PC-3 (cell line): Measurements from ENCODE around the gene ARL14EPL. TPM values are rescaled to one million over a fixed set of nuclear protein-coding genes. Genes with fewer than 3 reads are reported as not detected.

Experiments
- ATAC-seq: fragments of 200-7000 bp; cut with Tn5 transposase; 2 replicates; pipeline ENCODE4 v1.9.1; 2020; ENCODE audit warnings: mild to moderate bottlenecking, moderate library complexity
- BruUV-seq: library from RNA; stranded (reverse); fragments of 400-500 nt; replicated peaks from 2 replicates; lab custom pipeline; 2021; lab: Mats Ljungman, UMichigan
- CTCF ChIA-PET: fragments of 300-600 bp; sonication (Branson Sonifier 250); formaldehyde crosslinking; loops from one replicate; lab custom pipeline; 2022; ENCODE audit warnings: antibody characterized with exemption; lab: Charles Lee
- POLR2A ChIA-PET: fragments of 300-600 bp; sonication (Branson Sonifier 250); formaldehyde crosslinking; loops from one replicate; lab custom pipeline; 2022; ENCODE audit warnings: antibody characterized with exemption; ENCODE audit not compliant: unreplicated experiment; lab: Charles Lee
- DNase-seq: peaks from one replicate; pipeline ENCODE4 v3.0.0-alpha.2; 2015
- H2AFZ ChIP-seq: fragments of 300-600 bp; sonication (generic); 2 replicates; pipeline ENCODE4 v1.6.0; 2016; ENCODE audit warnings: antibody characterized with exemption, low read length
- H3F3A ChIP-seq: fragments of 300-600 bp; sonication (generic); one replicate; pipeline ENCODE4 v1.6.0; 2017; ENCODE audit warnings: antibody characterized with exemption, low read length, control low read depth, mild to moderate bottlenecking; ENCODE audit not compliant: unreplicated experiment
- H3K27ac ChIP-seq: fragments of 300-600 bp; sonication (generic); 2 replicates; pipeline ENCODE4 v1.5.1; 2016; ENCODE audit warnings: mild to moderate bottlenecking, low read length
- H3K27me3 ChIP-seq: fragments of 300-600 bp; sonication (generic); 2 replicates; pipeline ENCODE4 v1.6.1; 2016; ENCODE audit warnings: low read length, mixed read lengths
- H3K36me3 ChIP-seq: fragments of 300-600 bp; sonication (generic); 2 replicates; pipeline ENCODE4 v1.6.1; 2016; ENCODE audit warnings: low read depth, mixed run types, low read length, mixed read lengths
- H3K4me1 ChIP-seq: fragments of 300-600 bp; sonication (generic); 2 replicates; pipeline ENCODE4 v1.5.1; 2016; ENCODE audit warnings: low read length; ENCODE audit not compliant: insufficient read depth
- H3K4me2 ChIP-seq: fragments of 300-600 bp; sonication (generic); 2 replicates; pipeline ENCODE4 v1.6.0; 2016; ENCODE audit warnings: low read length
- H3K4me3 ChIP-seq: fragments of 300-600 bp; sonication (generic); 2 replicates; pipeline ENCODE4 v1.5.1; 2016; ENCODE audit warnings: mild to moderate bottlenecking, low read length, mixed read lengths
- H3K79me2 ChIP-seq: fragments of 300-600 bp; sonication (generic); 2 replicates; pipeline ENCODE4 v1.6.1; 2017; ENCODE audit warnings: low read length, mixed read lengths
- H3K9ac ChIP-seq: fragments of 300-600 bp; sonication (generic); 2 replicates; pipeline ENCODE4 v1.6.0; 2016; ENCODE audit warnings: mild to moderate bottlenecking, low read length
- H3K9me2 ChIP-seq: fragments of 300-600 bp; sonication (generic); replicated peaks from 2 replicates; pipeline ENCODE4 v1.6.1; 2016; ENCODE audit warnings: mixed run types, low read length, mixed read lengths
- H3K9me3 ChIP-seq: fragments of 300-600 bp; sonication (generic); 2 replicates; pipeline ENCODE4 v1.6.1; 2016; ENCODE audit warnings: low read length, mixed read lengths
- H4K20me1 ChIP-seq: fragments of 300-600 bp; sonication (generic); 2 replicates; pipeline ENCODE4 v1.6.1; 2016; ENCODE audit warnings: low read length, mixed read lengths
- EZH2 ChIP-seq: fragments of 300-600 bp; sonication (generic); IDR thresholded peaks from one replicate; pipeline ENCODE4 v1.6.1; 2017; ENCODE audit warnings: antibody characterized with exemption, mild to moderate bottlenecking, low read length; ENCODE audit not compliant: unreplicated experiment
- EZH2phosphoT487 ChIP-seq: fragments of 300-600 bp; sonication (generic); IDR thresholded peaks from 2 replicates; pipeline ENCODE4 v1.6.1; 2018; ENCODE audit warnings: mild to moderate bottlenecking, antibody characterized with exemption, low read length, borderline replicate concordance
- intact Hi-C: fragments of 100-400 bp; cut with micrococcal nuclease; formaldehyde crosslinking; loops from 2 replicates; pipeline ENCODE4 v1.9.0; 2023
- total RNA-seq: library from RNA; depleted of rRNA; stranded (reverse); fragments of >200 nt; gene quantifications from 2 replicates; pipeline ENCODE4 v1.2.3, GENCODE V29; 2014
- TF ChIP-seq, protein P1 (sequence below): fragments of 300-600 bp; sonication (generic); conservative IDR thresholded peaks from 2 replicates; pipeline ENCODE4 v1.5.1; 2017; ENCODE audit warnings: antibody characterized with exemption, low read depth, mild to moderate bottlenecking, low read length

The ARL14EPL gene
- total RNA-seq, 1 experiment from 2014 or later = not detected

DNA sequence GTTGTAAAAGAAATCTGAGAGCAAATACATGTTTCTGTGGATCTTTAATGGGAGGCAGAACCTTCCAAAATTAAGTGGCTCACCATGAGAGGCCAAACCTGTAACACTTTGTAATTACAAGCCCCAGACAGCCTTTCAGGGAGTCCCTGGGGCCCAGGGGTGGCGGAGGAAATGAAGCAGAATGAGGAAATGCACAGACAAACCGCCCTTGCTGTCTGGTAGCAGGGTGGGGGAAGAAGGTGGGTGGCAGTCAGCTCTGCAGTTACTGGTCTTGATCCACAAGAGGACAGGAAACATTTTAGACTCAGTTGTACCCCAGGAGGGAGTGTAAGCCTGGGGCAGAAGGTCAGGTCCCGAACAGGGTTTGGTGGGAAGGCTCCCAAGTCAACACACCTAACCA is 6.5 kb downstream of the ARL14EPL start:
- H3K9ac ChIP-seq = no peak overlapping the region
- no peaks in the 10 kb centered on the region for H3K27me3 ChIP-seq
- no peaks in the 10 kb centered on the region for H3K9me3 ChIP-seq
- DNase-seq = no peak
- BruUV-seq = no TSS peak
- no peak overlapping the region for H3K4me3 ChIP-seq
- H3K9me2 ChIP-seq = no peaks in the 10 kb centered on the region
- no peak for ATAC-seq
- TF ChIP-seq, protein P1, sequence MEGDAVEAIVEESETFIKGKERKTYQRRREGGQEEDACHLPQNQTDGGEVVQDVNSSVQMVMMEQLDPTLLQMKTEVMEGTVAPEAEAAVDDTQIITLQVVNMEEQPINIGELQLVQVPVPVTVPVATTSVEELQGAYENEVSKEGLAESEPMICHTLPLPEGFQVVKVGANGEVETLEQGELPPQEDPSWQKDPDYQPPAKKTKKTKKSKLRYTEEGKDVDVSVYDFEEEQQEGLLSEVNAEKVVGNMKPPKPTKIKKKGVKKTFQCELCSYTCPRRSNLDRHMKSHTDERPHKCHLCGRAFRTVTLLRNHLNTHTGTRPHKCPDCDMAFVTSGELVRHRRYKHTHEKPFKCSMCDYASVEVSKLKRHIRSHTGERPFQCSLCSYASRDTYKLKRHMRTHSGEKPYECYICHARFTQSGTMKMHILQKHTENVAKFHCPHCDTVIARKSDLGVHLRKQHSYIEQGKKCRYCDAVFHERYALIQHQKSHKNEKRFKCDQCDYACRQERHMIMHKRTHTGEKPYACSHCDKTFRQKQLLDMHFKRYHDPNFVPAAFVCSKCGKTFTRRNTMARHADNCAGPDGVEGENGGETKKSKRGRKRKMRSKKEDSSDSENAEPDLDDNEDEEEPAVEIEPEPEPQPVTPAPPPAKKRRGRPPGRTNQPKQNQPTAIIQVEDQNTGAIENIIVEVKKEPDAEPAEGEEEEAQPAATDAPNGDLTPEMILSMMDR = no peak
- no peak for TF ChIP-seq EZH2phosphoT487
- TF ChIP-seq EZH2 = no peak
- CTCF ChIA-PET = no interaction called here
- intact Hi-C loops = no loop called here
- no peaks in the 10 kb centered on the region for H4K20me1 ChIP-seq
- peaks cover 23% of the 10 kb centered on the region for H3K4me1 ChIP-seq
- no peaks in the 10 kb centered on the region for H3K79me2 ChIP-seq
- H3K27ac ChIP-seq = no peak overlapping the region
- H3F3A ChIP-seq = no peaks in the 10 kb centered on the region
- POLR2A ChIA-PET = no interaction called here
- H3K36me3 ChIP-seq = no peaks in the 10 kb centered on the region
- H2AFZ ChIP-seq = no peak overlapping the region
- no peak overlapping the region for H3K4me2 ChIP-seq

DNA sequence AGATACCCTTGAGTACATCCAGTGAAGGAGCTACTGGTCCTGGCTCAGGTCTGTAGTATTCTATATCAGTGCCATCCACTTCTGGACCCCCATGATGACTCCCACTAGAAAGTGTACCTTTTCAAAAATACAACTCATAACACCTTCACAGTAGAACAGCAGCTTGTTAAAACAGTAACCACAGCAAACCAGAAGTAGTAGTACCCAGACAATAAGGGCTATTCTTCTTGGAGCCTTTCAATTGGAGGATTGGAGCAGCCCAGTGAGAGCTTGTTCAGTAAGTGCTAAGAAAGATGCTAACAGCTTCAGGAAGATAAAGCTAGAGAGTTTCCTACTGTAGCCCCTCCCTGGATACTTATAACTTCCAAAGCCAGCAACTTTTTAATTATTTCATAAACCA is 10.1 kb downstream of the ARL14EPL start:
- no peak overlapping the region for H3K9ac ChIP-seq
- intact Hi-C loops = no loop called here
- no peaks in the 10 kb centered on the region for H3K36me3 ChIP-seq
- H4K20me1 ChIP-seq = no peaks in the 10 kb centered on the region
- H3F3A ChIP-seq = no peaks in the 10 kb centered on the region
- DNase-seq = no peak
- H3K79me2 ChIP-seq = no peaks in the 10 kb centered on the region
- no peaks in the 10 kb centered on the region for H3K9me3 ChIP-seq
- no TSS peak for BruUV-seq
- H3K27ac ChIP-seq = no peak overlapping the region
- H3K9me2 ChIP-seq = no peaks in the 10 kb centered on the region
- CTCF ChIA-PET = no interaction called here
- no peak overlapping the region for H3K4me2 ChIP-seq
- H3K27me3 ChIP-seq = no peaks in the 10 kb centered on the region
- no peak for TF ChIP-seq EZH2phosphoT487
- TF ChIP-seq, protein P1 = no peak
- TF ChIP-seq EZH2 = no peak
- POLR2A ChIA-PET = interaction anchor here (0.6 kb wide), 1 partner anchor 177 kb away, joined by 4 read pairs; no protein-coding TSS in a partner anchor
- H3K4me3 ChIP-seq = no peak overlapping the region
- no peak for ATAC-seq
- H2AFZ ChIP-seq = no peak overlapping the region
- peaks cover 24% of the 10 kb centered on the region for H3K4me1 ChIP-seq

DNA sequence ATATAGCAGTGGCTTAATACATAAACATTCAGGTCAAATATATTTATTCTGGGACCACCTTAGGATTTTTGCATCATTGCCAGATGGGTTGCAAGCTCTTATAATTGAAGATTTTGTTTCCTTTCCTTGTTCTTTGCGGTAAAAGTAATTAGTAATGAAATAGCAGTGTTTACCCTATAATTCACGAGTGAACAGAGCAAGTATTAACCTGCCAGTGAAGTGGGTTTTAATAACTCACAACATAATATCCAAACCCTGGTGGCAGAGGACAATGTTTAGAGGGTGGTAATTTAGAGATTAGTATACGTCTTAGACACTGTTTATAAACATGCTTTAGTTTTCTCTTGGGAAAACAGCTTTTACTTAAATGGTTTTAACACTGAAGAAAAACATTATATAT is 11.8 kb downstream of the ARL14EPL start:
- Histone ChIP-seq H2AFZ (no peak overlapping the region), H4K20me1 (no peaks in the 10 kb centered on the region), H3K27ac (no peak overlapping the region), H3K4me1 (peaks cover 17% of the 10 kb centered on the region), H3F3A (no peaks in the 10 kb centered on the region), H3K79me2 (no peaks in the 10 kb centered on the region), H3K4me2 (no peak overlapping the region), H3K27me3 (no peaks in the 10 kb centered on the region), H3K9me2 (no peaks in the 10 kb centered on the region), H3K36me3 (no peaks in the 10 kb centered on the region), H3K4me3 (no peak overlapping the region), H3K9ac (no peak overlapping the region), H3K9me3 (no peaks in the 10 kb centered on the region)
- CTCF ChIA-PET = no interaction called here
- no peak for ATAC-seq
- no peak for DNase-seq
- no TSS peak for BruUV-seq
- POLR2A ChIA-PET = interaction anchor here (0.5 kb wide), 1 partner anchor 308 kb away, joined by 3 read pairs; no protein-coding TSS in a partner anchor
- TF ChIP-seq EZH2phosphoT487 (no peak), EZH2 (no peak)
- TF ChIP-seq, protein P1 = no peak
- intact Hi-C loops = no loop called here
